ENCODE measurements around the gene DEXI.

GRCh38 chr16:10971560-10971961 lies 29.3 kb upstream of the DEXI start:
- TF ChIP-seq CTCF (tag by site-specific recombination; IDR thresholded peaks at IDR 0.05) (peak; percentile 68), KLF8 (tag by site-specific recombination; IDR thresholded peaks at IDR 0.05) (no peak), YY1 (tag by site-specific recombination; IDR thresholded peaks at IDR 0.05) (no peak), TCF7L2 (IDR thresholded peaks at IDR 0.05; ENCODE audit: borderline replicate concordance, low read depth, low read length) (no peak), ZNF76 (tag by site-specific recombination; IDR thresholded peaks at IDR 0.05; ENCODE audit: borderline replicate concordance, low read depth) (no peak), ZBTB21 (tag by site-specific recombination; IDR thresholded peaks at IDR 0.05) (no peak), ZNF629 (tag by site-specific recombination; IDR thresholded peaks at IDR 0.05) (no peak), ZNF777 (tag by site-specific recombination; IDR thresholded peaks at IDR 0.05; ENCODE audit: borderline replicate concordance) (no peak), HOXD13 (CRISPR knock-in tag; IDR thresholded peaks at IDR 0.05; ENCODE audit: borderline replicate concordance) (no peak), ZNF473 (tag by site-specific recombination; IDR thresholded peaks at IDR 0.05) (no peak), ZNF768 (tag by site-specific recombination; IDR thresholded peaks at IDR 0.05) (no peak), PRDM10 (tag by site-specific recombination; IDR thresholded peaks at IDR 0.05) (no peak)

Data from HEK293 (cell line).